Endodermal cell (in vitro differentiated cells): Measurements from ENCODE around the gene HHAT. TPM values are rescaled to one million over a fixed set of nuclear protein-coding genes. Genes with fewer than 3 reads are reported as not detected.

Experiments
- DNase-seq: peaks from one replicate; pipeline ENCODE4 v3.0.0-alpha.2; 2017
- H3K27ac ChIP-seq: 2 replicates; pipeline ENCODE4 v1.5.1; 2013; ENCODE audit warnings: mild to moderate bottlenecking, low read depth, low read length, moderate library complexity
- H3K27me3 ChIP-seq: 2 replicates; pipeline ENCODE4 v1.6.1; 2013; ENCODE audit warnings: mild to moderate bottlenecking, low read length, moderate library complexity; ENCODE audit not compliant: insufficient read depth, control insufficient read depth, poor library complexity, severe bottlenecking
- H3K36me3 ChIP-seq: 2 replicates; pipeline ENCODE4 v1.7.0; 2013; ENCODE audit warnings: mild to moderate bottlenecking, low read length, moderate library complexity; ENCODE audit not compliant: control insufficient read depth, insufficient read depth
- H3K4me1 ChIP-seq: one replicate; pipeline ENCODE4 v1.7.0; 2013; ENCODE audit warnings: low read length; ENCODE audit not compliant: control insufficient read depth, insufficient read depth
- H3K4me3 ChIP-seq: 2 replicates; pipeline ENCODE4 v1.5.1; 2013; ENCODE audit warnings: mild to moderate bottlenecking, low read length, moderate library complexity
- H3K9ac ChIP-seq: 2 replicates; pipeline ENCODE4 v1.6.1; 2013; ENCODE audit warnings: mild to moderate bottlenecking, low read length, moderate library complexity; ENCODE audit not compliant: poor library complexity, severe bottlenecking; ENCODE audit errors: extremely low read depth
- H3K9me3 ChIP-seq: 2 replicates; pipeline ENCODE4 v1.6.1; 2013; ENCODE audit warnings: mild to moderate bottlenecking, low read length, moderate library complexity; ENCODE audit not compliant: control insufficient read depth
- H3K27ac Mint-ChIP-seq: 2 replicates; pipeline ENCODE4 v1.8.0; 2020; ENCODE audit warnings: mixed read lengths
- H3K27me3 Mint-ChIP-seq: 2 replicates; pipeline ENCODE4 v1.8.0; 2021; ENCODE audit warnings: mild to moderate bottlenecking, mixed read lengths; ENCODE audit not compliant: insufficient read depth
- H3K36me3 Mint-ChIP-seq: 2 replicates; pipeline ENCODE4 v1.8.0; 2020; ENCODE audit warnings: low read depth, mixed read lengths
- H3K4me1 Mint-ChIP-seq: 2 replicates; pipeline ENCODE4 v1.8.0; 2020; ENCODE audit warnings: mixed read lengths
- H3K4me3 Mint-ChIP-seq: 2 replicates; pipeline ENCODE4 v1.8.0; 2020; ENCODE audit warnings: mild to moderate bottlenecking, moderate library complexity, mixed read lengths
- H3K9me3 Mint-ChIP-seq: 2 replicates; pipeline ENCODE4 v1.8.0; 2020; ENCODE audit warnings: mild to moderate bottlenecking, mixed read lengths
- WGBS, 2 experiments: methylation state at CpG; one replicate each; pipeline versions ENCODE4 v1.1.5 to v1.1.7; 2013; ENCODE audit warnings: missing lambda C conversion rate in 2 of 2, mixed read lengths in 1 of 2; ENCODE audit not compliant: insufficient coverage in 1 of 2, insufficient read length in 1 of 2; 5-methylcytosine and 5-hydroxymethylcytosine counted together
- total RNA-seq, 2 donors: library from RNA; stranded (reverse); fragmentation: NEBNext Ultra II Directional in 1 of 2; extraction: Animal tissue kit (Norgen Biotek cat#: 25700) in 1 of 2; gene quantifications; 2 replicates in 1 of 2; 3 replicates in 1 of 2; pipeline ENCODE4 v1.2.1, GENCODE V29; 2021
- TF ChIP-seq, protein P1 (sequence below): fragments of 200-600 bp; sonication (generic); conservative IDR thresholded peaks from 2 replicates; pipeline ENCODE4 v1.5.0; 2021; ENCODE audit warnings: antibody characterized with exemption, mild to moderate bottlenecking

HHAT gene
- total RNA-seq, 2 donors from 2014 or later = 6.9 to 9.8 TPM

DNA sequence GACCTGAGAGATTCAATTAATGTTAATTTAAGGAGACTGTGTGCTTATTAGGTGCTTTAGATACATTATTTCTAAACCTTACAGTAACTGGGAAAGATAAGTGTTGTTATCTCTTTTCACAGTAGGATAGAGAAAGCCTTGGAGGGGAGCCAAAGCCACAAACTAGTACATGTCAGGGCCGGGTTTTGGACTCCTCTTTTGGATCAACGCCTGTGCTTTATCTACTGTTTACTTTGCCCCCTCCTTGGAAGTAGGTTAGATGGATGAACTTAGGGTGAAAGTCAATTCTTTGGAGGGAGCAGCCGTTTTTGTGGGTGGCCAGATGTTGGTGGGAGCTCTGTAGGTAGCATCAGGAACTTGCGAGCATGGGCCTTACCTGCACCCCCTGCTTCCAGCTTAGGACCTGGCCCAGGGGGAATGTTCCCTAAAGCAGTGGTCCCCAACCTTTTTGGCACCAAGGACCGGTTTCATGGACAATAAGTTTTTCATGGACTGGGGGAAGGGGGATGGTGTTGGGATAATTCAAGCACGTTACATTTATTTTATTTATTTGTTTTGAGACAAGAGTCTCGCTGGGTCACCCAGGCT lies 1.7 kb downstream of the HHAT start:
- H3K36me3 ChIP-seq = no peaks in the 10 kb centered on the region
- peaks cover 40% of the 10 kb centered on the region for H3K27me3 ChIP-seq
- Mint-ChIP-seq H3K27me3 (peaks cover 77% of the 10 kb centered on the region), H3K4me3 (peak overlapping the region; percentile 87), H3K27ac (no peak overlapping the region), H3K9me3 (no peaks in the 10 kb centered on the region), H3K4me1 (peaks cover 18% of the 10 kb centered on the region), H3K36me3 (no peaks in the 10 kb centered on the region)
- TF ChIP-seq, protein P1, sequence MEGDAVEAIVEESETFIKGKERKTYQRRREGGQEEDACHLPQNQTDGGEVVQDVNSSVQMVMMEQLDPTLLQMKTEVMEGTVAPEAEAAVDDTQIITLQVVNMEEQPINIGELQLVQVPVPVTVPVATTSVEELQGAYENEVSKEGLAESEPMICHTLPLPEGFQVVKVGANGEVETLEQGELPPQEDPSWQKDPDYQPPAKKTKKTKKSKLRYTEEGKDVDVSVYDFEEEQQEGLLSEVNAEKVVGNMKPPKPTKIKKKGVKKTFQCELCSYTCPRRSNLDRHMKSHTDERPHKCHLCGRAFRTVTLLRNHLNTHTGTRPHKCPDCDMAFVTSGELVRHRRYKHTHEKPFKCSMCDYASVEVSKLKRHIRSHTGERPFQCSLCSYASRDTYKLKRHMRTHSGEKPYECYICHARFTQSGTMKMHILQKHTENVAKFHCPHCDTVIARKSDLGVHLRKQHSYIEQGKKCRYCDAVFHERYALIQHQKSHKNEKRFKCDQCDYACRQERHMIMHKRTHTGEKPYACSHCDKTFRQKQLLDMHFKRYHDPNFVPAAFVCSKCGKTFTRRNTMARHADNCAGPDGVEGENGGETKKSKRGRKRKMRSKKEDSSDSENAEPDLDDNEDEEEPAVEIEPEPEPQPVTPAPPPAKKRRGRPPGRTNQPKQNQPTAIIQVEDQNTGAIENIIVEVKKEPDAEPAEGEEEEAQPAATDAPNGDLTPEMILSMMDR = no peak
- H3K9me3 ChIP-seq = no peaks in the 10 kb centered on the region
- H3K9ac ChIP-seq = no peak overlapping the region
- no peak for DNase-seq
- H3K4me3 ChIP-seq = peak overlapping the region; percentile 85
- H3K4me1 ChIP-seq = no peaks in the 10 kb centered on the region
- no peak overlapping the region for H3K27ac ChIP-seq
- WGBS, 2 experiments = 86 to 100% methylated on average over 1 to 7 of the region's 7 CpGs

DNA sequence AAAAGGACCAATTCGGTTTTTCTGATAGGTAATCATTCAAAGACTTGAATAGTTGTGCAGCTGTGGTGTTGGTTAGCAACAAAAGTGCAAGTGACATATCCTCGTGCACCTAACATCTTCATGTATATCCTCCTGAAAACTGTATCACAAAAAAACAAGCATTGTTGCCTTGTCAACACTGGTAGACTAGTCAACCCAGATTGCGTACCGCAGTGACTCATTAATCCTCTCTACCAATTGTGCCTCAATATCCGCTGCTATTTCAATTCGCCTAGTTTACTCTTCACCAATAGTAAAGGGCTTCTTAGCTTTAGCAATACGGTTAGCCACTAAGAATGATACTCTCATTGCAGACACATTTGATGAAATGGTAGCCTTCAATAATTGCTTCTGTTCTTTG lies 3.5 kb downstream of the HHAT start:
- no peaks in the 10 kb centered on the region for H3K4me1 ChIP-seq
- no peak overlapping the region for H3K27ac ChIP-seq
- WGBS, 2 experiments = 94 to 99% methylated on average over 6 to 7 of the region's 7 CpGs
- Mint-ChIP-seq H3K9me3 (no peaks in the 10 kb centered on the region), H3K4me1 (peaks cover 18% of the 10 kb centered on the region), H3K27me3 (peaks cover 74% of the 10 kb centered on the region), H3K27ac (no peak overlapping the region), H3K36me3 (no peaks in the 10 kb centered on the region), H3K4me3 (no peak overlapping the region)
- no peaks in the 10 kb centered on the region for H3K9me3 ChIP-seq
- H3K9ac ChIP-seq = no peak overlapping the region
- H3K36me3 ChIP-seq = no peaks in the 10 kb centered on the region
- peaks cover 40% of the 10 kb centered on the region for H3K27me3 ChIP-seq
- DNase-seq = no peak
- TF ChIP-seq, protein P1 = no peak
- no peak overlapping the region for H3K4me3 ChIP-seq

DNA sequence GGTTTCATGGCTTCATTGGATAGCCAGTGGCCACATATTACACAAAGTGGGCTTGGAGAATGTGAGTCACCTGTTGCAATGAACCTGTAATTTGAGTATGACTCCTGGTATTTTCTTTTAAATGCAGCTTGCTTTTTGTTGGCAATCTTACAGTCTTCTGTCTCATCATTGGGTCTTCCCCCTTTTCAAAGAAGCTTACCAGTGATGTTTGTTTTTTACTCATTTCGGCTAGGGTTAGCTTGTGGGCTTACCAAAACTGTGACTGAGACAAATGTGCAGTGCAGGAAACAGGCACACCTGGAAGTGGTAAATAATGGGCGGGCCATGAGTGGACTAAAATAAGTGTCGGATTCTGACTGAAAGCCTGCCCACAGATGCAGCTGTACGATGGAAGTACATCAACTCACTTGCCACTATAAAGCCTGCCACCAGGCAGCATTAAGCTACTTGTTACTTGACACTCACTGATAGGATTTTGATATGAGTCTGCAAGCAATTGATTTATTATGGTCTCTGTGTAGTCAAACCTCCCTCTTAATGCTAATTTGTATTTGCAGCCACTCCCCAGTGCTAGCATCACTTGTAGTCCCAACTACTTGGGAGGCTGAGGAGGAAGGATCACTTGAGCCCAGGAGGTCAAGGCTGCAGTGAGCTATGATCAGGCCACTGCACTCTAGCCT lies 4.2 kb downstream of the HHAT start:
- peaks cover 73% of the 10 kb centered on the region for H3K27me3 Mint-ChIP-seq
- H3K4me3 Mint-ChIP-seq = no peak overlapping the region

More for the DNA sequence above, 4.2 kb downstream of the HHAT start:
- peaks cover 37% of the 10 kb centered on the region for H3K27me3 ChIP-seq
- 78 to 88% methylated on average over 4 of the region's 4 CpGs for WGBS, 2 experiments
- no peak overlapping the region for H3K27ac Mint-ChIP-seq
- H3K4me1 ChIP-seq = no peaks in the 10 kb centered on the region
- DNase-seq = no peak
- no peaks in the 10 kb centered on the region for H3K9me3 ChIP-seq
- H3K4me1 Mint-ChIP-seq = peaks cover 19% of the 10 kb centered on the region
- no peaks in the 10 kb centered on the region for H3K36me3 Mint-ChIP-seq
- H3K27ac ChIP-seq = no peak overlapping the region
- no peak overlapping the region for H3K9ac ChIP-seq
- no peaks in the 10 kb centered on the region for H3K9me3 Mint-ChIP-seq
- no peaks in the 10 kb centered on the region for H3K36me3 ChIP-seq
- no peak overlapping the region for H3K4me3 ChIP-seq
- TF ChIP-seq, protein P1 = no peak
